ENCODE results near the gene CEP112.

DNA sequence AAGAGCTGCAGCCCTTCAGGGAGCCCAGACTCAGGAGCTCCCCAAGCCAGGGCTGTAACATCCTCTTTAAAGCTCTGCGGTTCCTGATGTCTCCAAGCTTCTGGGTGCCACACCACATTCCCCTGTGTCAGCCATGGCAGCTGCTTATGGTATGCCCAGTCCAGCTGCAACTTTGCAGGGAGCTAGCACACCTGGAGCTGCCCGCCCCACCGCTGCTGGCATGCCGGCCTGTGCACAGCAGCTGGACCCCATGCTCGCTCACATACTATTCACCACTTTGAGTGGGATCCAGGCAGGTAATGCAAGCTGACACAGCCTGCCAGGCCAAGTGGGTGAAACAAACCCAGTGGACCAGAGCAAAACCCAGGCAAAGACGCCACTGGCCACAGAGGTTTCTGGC is 324.9 kb downstream of the CEP112 start:
- TF ChIP-seq, protein P1, sequence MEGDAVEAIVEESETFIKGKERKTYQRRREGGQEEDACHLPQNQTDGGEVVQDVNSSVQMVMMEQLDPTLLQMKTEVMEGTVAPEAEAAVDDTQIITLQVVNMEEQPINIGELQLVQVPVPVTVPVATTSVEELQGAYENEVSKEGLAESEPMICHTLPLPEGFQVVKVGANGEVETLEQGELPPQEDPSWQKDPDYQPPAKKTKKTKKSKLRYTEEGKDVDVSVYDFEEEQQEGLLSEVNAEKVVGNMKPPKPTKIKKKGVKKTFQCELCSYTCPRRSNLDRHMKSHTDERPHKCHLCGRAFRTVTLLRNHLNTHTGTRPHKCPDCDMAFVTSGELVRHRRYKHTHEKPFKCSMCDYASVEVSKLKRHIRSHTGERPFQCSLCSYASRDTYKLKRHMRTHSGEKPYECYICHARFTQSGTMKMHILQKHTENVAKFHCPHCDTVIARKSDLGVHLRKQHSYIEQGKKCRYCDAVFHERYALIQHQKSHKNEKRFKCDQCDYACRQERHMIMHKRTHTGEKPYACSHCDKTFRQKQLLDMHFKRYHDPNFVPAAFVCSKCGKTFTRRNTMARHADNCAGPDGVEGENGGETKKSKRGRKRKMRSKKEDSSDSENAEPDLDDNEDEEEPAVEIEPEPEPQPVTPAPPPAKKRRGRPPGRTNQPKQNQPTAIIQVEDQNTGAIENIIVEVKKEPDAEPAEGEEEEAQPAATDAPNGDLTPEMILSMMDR (IDR thresholded peaks at IDR 0.05) = no peak
- no peak for TF ChIP-seq POLR2A (IDR thresholded peaks at IDR 0.05)
